OCI-LY7 (cell line): ENCODE results near the gene MMAB. TPM values are rescaled to one million over a fixed set of nuclear protein-coding genes. Genes with fewer than 3 reads are reported as not detected.

Experiments
- BruUV-seq: library from RNA; stranded (reverse); fragments of 400-500 nt; replicated peaks from 2 replicates; lab custom pipeline; 2021; lab: Mats Ljungman, UMichigan
- CTCF ChIA-PET: fragments of 300-600 bp; sonication (Branson Sonifier 250); formaldehyde crosslinking; loops from one replicate; lab custom pipeline; 2022; ENCODE audit warnings: antibody characterized with exemption; ENCODE audit not compliant: unreplicated experiment; lab: Charles Lee
- POLR2A ChIA-PET: fragments of 300-600 bp; sonication (Branson Sonifier 250); formaldehyde crosslinking; loops from one replicate; lab custom pipeline; 2022; ENCODE audit warnings: antibody characterized with exemption; lab: Charles Lee
- DNase-seq: peaks from one replicate; pipeline ENCODE4 v3.0.0-alpha.2; 2015; ENCODE audit warnings: low spot score
- H2AFZ ChIP-seq: fragments of 200-600 bp; sonication (generic), shearing (Covaris generic); 2 replicates; pipeline ENCODE4 v1.6.1; 2014; ENCODE audit warnings: mild to moderate bottlenecking, antibody characterized with exemption, low read length, moderate library complexity
- H3K27ac ChIP-seq: fragments of 200-600 bp; sonication (generic); 2 replicates; pipeline ENCODE4 v1.5.1; 2014; ENCODE audit warnings: mixed run types, low read depth, mild to moderate bottlenecking, moderate library complexity, low read length, inconsistent platforms; ENCODE audit not compliant: poor library complexity, severe bottlenecking
- H3K36me3 ChIP-seq: fragments of 200-600 bp; sonication (generic); 2 replicates; pipeline ENCODE4 v1.6.1; 2014; ENCODE audit warnings: mild to moderate bottlenecking, antibody characterized with exemption, low read length, moderate library complexity, mixed read lengths; ENCODE audit not compliant: insufficient read depth
- H3K4me1 ChIP-seq: fragments of 200-600 bp; sonication (generic); 2 replicates; pipeline ENCODE4 v1.5.1; 2014; ENCODE audit warnings: mild to moderate bottlenecking, low read length; ENCODE audit not compliant: insufficient read depth, poor library complexity, severe bottlenecking
- H3K4me2 ChIP-seq: fragments of 200-600 bp; sonication (generic); 2 replicates; pipeline ENCODE4 v1.6.1; 2014; ENCODE audit warnings: mild to moderate bottlenecking, low read length
- H3K4me3 ChIP-seq: fragments of 200-600 bp; sonication (generic); 2 replicates; pipeline ENCODE4 v1.5.1; 2014; ENCODE audit warnings: mild to moderate bottlenecking, low read depth, low read length; ENCODE audit not compliant: poor library complexity, severe bottlenecking
- H3K79me2 ChIP-seq: fragments of 200-600 bp; sonication (generic); 2 replicates; pipeline ENCODE4 v1.6.1; 2016; ENCODE audit warnings: low read depth, mild to moderate bottlenecking, low read length, moderate library complexity, mixed read lengths; ENCODE audit not compliant: insufficient read depth
- H3K9me2 ChIP-seq: fragments of 200-600 bp; sonication (generic); 2 replicates; pipeline ENCODE4 v1.6.1; 2016; ENCODE audit warnings: mild to moderate bottlenecking, low read length, mixed read lengths; ENCODE audit not compliant: insufficient read depth
- H3K9me3 ChIP-seq: fragments of 200-600 bp; sonication (generic); 2 replicates; pipeline ENCODE4 v1.6.1; 2014; ENCODE audit warnings: mild to moderate bottlenecking, mixed run types, low read length, mixed read lengths
- H4K20me1 ChIP-seq: fragments of 200-600 bp; sonication (generic); 2 replicates; pipeline ENCODE4 v1.6.1; 2014; ENCODE audit warnings: mild to moderate bottlenecking, antibody characterized with exemption, low read length, moderate library complexity, mixed read lengths; ENCODE audit not compliant: insufficient read depth
- EZH2phosphoT487 ChIP-seq: fragments of 200-600 bp; sonication (generic); IDR thresholded peaks from 2 replicates; pipeline ENCODE4 v1.6.1; 2018; ENCODE audit warnings: low read depth, borderline replicate concordance, mild to moderate bottlenecking, mixed run types, antibody characterized with exemption, low read length, moderate library complexity, mixed read lengths
- intact Hi-C: fragments of 100-400 bp; cut with micrococcal nuclease; formaldehyde crosslinking; loops from one replicate; pipeline ENCODE4 v1.10.0; 2022; ENCODE audit not compliant: unreplicated experiment
- total RNA-seq, 2 experiments: library from RNA; depleted of rRNA in 1 of 2; stranded (reverse); fragments of >200 nt in 1 of 2; shearing (Covaris generic) in 1 of 2; gene quantifications; 2 replicates each; pipeline ENCODE4 v1.2.3, GENCODE V29; 2014 to 2022
- TF ChIP-seq, protein P1 (sequence below): fragments of 200-600 bp; sonication (generic); conservative IDR thresholded peaks from 2 replicates; pipeline ENCODE4 v1.5.1; 2014; ENCODE audit warnings: mild to moderate bottlenecking, antibody characterized with exemption, low read length, moderate library complexity, mixed read lengths

Gene MMAB
- total RNA-seq, 2 experiments from 2014 or later: 59.8 to 90.0 TPM

DNA sequence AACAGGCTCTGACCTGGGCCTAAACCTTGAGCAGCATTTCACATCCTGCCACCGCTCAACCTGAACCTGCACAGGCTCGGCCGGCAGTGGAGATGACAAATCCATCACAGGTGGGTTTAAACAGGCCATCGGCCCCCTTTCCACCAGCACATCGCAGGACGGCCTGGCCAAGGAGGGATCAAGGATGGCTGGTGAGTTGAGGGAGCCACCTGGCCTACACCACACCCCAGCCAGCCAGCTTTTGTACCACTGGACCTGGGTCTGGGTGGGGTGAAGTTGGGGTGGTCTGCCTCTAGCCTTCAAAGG, 14.2 kb downstream of the MMAB start:
- no TSS peak for BruUV-seq
- Histone ChIP-seq H3K4me2 (no peak overlapping the region), H2AFZ (no peak overlapping the region), H3K79me2 (no peaks in the 10 kb centered on the region), H3K9me3 (peaks cover 10% of the 10 kb centered on the region; the same call in 1 of the 2 replicates), H3K4me3 (no peak overlapping the region), H3K27ac (no peak overlapping the region), H4K20me1 (no peaks in the 10 kb centered on the region), H3K4me1 (no peaks in the 10 kb centered on the region), H3K36me3 (peaks cover 27% of the 10 kb centered on the region), H3K9me2 (no peaks in the 10 kb centered on the region)
- ChIA-PET CTCF (no interaction called here), POLR2A (interaction anchor here (1.2 kb wide), 1 partner anchor 13 kb away, joined by 4 read pairs; no protein-coding TSS in a partner anchor)
- DNase-seq: no peak
- intact Hi-C loops: no loop called here
- TF ChIP-seq, protein P1, sequence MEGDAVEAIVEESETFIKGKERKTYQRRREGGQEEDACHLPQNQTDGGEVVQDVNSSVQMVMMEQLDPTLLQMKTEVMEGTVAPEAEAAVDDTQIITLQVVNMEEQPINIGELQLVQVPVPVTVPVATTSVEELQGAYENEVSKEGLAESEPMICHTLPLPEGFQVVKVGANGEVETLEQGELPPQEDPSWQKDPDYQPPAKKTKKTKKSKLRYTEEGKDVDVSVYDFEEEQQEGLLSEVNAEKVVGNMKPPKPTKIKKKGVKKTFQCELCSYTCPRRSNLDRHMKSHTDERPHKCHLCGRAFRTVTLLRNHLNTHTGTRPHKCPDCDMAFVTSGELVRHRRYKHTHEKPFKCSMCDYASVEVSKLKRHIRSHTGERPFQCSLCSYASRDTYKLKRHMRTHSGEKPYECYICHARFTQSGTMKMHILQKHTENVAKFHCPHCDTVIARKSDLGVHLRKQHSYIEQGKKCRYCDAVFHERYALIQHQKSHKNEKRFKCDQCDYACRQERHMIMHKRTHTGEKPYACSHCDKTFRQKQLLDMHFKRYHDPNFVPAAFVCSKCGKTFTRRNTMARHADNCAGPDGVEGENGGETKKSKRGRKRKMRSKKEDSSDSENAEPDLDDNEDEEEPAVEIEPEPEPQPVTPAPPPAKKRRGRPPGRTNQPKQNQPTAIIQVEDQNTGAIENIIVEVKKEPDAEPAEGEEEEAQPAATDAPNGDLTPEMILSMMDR: no peak
- no peak for TF ChIP-seq EZH2phosphoT487

DNA sequence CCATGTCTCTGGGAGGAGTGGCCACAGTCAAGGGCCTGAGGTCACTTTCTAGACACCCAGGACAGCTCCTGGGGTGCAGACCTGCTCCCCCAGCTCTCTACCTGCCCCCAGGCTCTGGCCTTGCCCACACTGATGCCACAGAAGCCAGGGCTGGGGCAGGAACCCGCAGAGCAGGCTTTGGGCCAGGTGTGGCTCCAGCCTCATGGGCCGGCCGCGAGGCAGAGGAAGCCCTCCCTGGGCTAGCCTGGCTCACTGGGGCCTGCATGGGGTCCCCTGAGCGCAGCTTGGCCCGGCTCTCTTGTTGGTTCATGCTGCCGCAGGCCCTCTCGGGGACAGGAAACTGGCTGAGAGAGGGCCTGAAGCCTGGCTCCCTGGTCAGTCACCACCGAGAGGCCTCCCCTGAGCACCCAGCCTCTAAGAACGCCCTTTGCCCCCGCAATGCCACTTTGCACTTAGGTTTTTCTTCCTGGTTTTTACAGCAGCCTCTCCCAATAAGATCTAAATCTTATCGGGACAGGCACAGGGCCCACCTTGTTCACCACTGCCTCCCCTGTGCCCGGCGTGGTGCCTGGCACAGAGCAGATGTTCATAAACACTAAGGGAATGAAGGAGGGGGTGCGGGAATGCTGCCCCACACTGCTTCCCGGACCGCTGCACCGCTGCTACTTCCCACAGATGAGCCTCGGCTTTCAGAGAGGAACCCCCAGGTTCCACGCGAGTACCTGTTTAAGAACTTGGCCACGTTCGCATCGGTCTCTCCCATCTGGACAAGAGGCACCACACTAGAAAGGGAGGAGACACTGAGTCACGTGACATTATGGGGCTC, 14.7 kb downstream of the MMAB start:
- H3K36me3 ChIP-seq: peaks cover 22% of the 10 kb centered on the region
- intact Hi-C loops: no loop called here
- BruUV-seq: no TSS peak

More for the DNA sequence above, 14.7 kb downstream of the MMAB start:
- TF ChIP-seq, protein P1: no peak
- TF ChIP-seq EZH2phosphoT487: no peak
- no peak for DNase-seq
- Histone ChIP-seq H3K4me3 (no peak overlapping the region), H3K4me2 (no peak overlapping the region), H3K27ac (no peak overlapping the region), H4K20me1 (no peaks in the 10 kb centered on the region), H3K4me1 (no peaks in the 10 kb centered on the region), H3K9me2 (no peaks in the 10 kb centered on the region), H2AFZ (no peak overlapping the region), H3K79me2 (no peaks in the 10 kb centered on the region), H3K9me3 (peaks cover 10% of the 10 kb centered on the region; the same call in 1 of the 2 replicates)
- CTCF ChIA-PET: no interaction called here
- POLR2A ChIA-PET: no interaction called here
